T-helper 1 cell (primary cell): ENCODE measurements around the gene SEMA4B.
"Not testable (repeated sequence)": the region's sequence is repeated elsewhere in the genome, so short reads cannot be mapped to it uniquely, and the experiment has no call there.

ENCODE experiments used
- DNase-seq, 5 donors: peaks; one replicate each; pipeline ENCODE4 v3.0.0-alpha.2; 2012 to 2020

SEMA4B gene

GRCh38 chr15:90178468-90179435 lies 22.4 kb upstream of the SEMA4B start:
- DNase-seq: no peak

- no peak for DNase-seq
Measured at GRCh38 chr15:90181776-90182175, 19.4 kb upstream of the SEMA4B start.

GRCh38 chr15:90184119-90184785 lies 16.9 kb upstream of the SEMA4B start:
- DNase-seq: peak in 1 of 5 donors; percentile 24

GRCh38 chr15:90184786-90185704 lies 16.1 kb upstream of the SEMA4B start:
- DNase-seq: peak; percentile 27 to 57 (median 44)

GRCh38 chr15:90187257-90187868 lies 13.8 kb upstream of the SEMA4B start:
- DNase-seq: no peak

- not testable (repeated sequence) for DNase-seq
Measured at GRCh38 chr15:90188065-90188464, 13.1 kb upstream of the SEMA4B start.

GRCh38 chr15:90188914-90189748 lies 12.0 kb upstream of the SEMA4B start:
- DNase-seq: no peak

- no peak for DNase-seq
Measured at GRCh38 chr15:90189781-90190467, 11.2 kb upstream of the SEMA4B start.

GRCh38 chr15:90190606-90191343 lies 10.4 kb upstream of the SEMA4B start:
- DNase-seq: no peak

- no peak for DNase-seq
Measured at GRCh38 chr15:90191344-90191687, 9.8 kb upstream of the SEMA4B start.

- peak in 2 of 5 donors; percentile 11 to 54 for DNase-seq
Measured at GRCh38 chr15:90191794-90192509, 9.2 kb upstream of the SEMA4B start.

- no peak for DNase-seq
Measured at GRCh38 chr15:90192961-90193786, 8.0 kb upstream of the SEMA4B start.

- DNase-seq: no peak
Measured at GRCh38 chr15:90194655-90195054, 6.5 kb upstream of the SEMA4B start.

GRCh38 chr15:90200534-90201129 lies 498 bp upstream of the SEMA4B start:
- DNase-seq: no peak

GRCh38 chr15:90201944-90202375 lies 830 bp downstream of the SEMA4B start:
- no peak for DNase-seq

- no peak for DNase-seq
Measured at GRCh38 chr15:90202929-90203328, 1.8 kb downstream of the SEMA4B start.

- DNase-seq: no peak
Measured at GRCh38 chr15:90203473-90203872, 2.3 kb downstream of the SEMA4B start.

- no peak for DNase-seq
Measured at GRCh38 chr15:90203922-90204321, 2.8 kb downstream of the SEMA4B start.
